Hindlimb muscle (tissue), 1 donor: ENCODE measurements around the gene LRRC18. TPM values are rescaled to one million over a fixed set of nuclear protein-coding genes. Genes with fewer than 3 reads are reported as not detected.

Experiments used
- DNase-seq: peaks from one replicate; pipeline ENCODE4 v3.0.0-alpha.2; 2013
- polyA plus RNA-seq: library from polyadenylated mRNA; unstranded; fragments of 120-200 nt; gene quantifications from one replicate; pipeline ENCODE4 v1.2.1, GENCODE V29; 2013; ENCODE audit not compliant: insufficient read length

The LRRC18 gene
- polyA plus RNA-seq, 1 donor, result 0.12 TPM

- no peak for DNase-seq
Measured at GRCh38 chr10:48879451-48879850, 60.2 kb downstream of the LRRC18 start.

- DNase-seq, result no peak
Measured at GRCh38 chr10:48878091-48878490, 61.5 kb downstream of the LRRC18 start.

GRCh38 chr10:48872234-48872633 lies 67.4 kb downstream of the LRRC18 start:
- DNase-seq, result no peak

Other genes with a start within 250 kb of the LRRC18 start
- 53.3 TPM for gene VSTM4, start 175.7 kb upstream of the LRRC18 start, polyA plus RNA-seq
- gene FAM170B, start 194.2 kb upstream of the LRRC18 start, polyA plus RNA-seq, result not detected
- 6.3 TPM for gene TMEM273, start 248.6 kb upstream of the LRRC18 start, polyA plus RNA-seq